HUES48 (cell line): Measurements from ENCODE around the gene FLNC.

Experiments
- H3K27ac ChIP-seq: one replicate; pipeline ENCODE4 v1.7.0; 2013; ENCODE audit warnings: low read depth, low read length, inconsistent platforms
- H3K27me3 ChIP-seq: 2 replicates; pipeline ENCODE4 v1.6.1; 2013; ENCODE audit warnings: mild to moderate bottlenecking, low read length; ENCODE audit not compliant: control insufficient read depth, insufficient read depth
- H3K36me3 ChIP-seq: 2 replicates; pipeline ENCODE4 v1.6.1; 2013; ENCODE audit warnings: low read length; ENCODE audit not compliant: control insufficient read depth, insufficient read depth
- H3K4me1 ChIP-seq: 2 replicates; pipeline ENCODE4 v1.6.1; 2013; ENCODE audit warnings: mild to moderate bottlenecking, low read length; ENCODE audit not compliant: control insufficient read depth, insufficient read depth
- H3K4me3 ChIP-seq: 2 replicates; pipeline ENCODE4 v1.5.1; 2013; ENCODE audit warnings: mild to moderate bottlenecking, low read depth, low read length
- H3K9ac ChIP-seq: 2 replicates; pipeline ENCODE4 v1.6.1; 2013; ENCODE audit warnings: mild to moderate bottlenecking, low read depth, low read length, moderate library complexity
- H3K9me3 ChIP-seq: 2 replicates; pipeline ENCODE4 v1.6.1; 2013; ENCODE audit warnings: low read length; ENCODE audit not compliant: control insufficient read depth, insufficient read depth

The FLNC gene

GRCh38 chr7:128847721-128848211 lies 17.6 kb downstream of the FLNC start:
- Histone ChIP-seq H3K27ac (no peak overlapping the region), H3K27me3 (no peaks in the 10 kb centered on the region), H3K36me3 (peaks cover 8% of the 10 kb centered on the region; the same call in 1 of the 2 replicates), H3K9me3 (no peaks in the 10 kb centered on the region), H3K4me1 (no peaks in the 10 kb centered on the region), H3K4me3 (no peak overlapping the region), H3K9ac (no peak overlapping the region)

GRCh38 chr7:128848289-128849155 lies 18.3 kb downstream of the FLNC start:
- Histone ChIP-seq H3K4me3 (no peak overlapping the region), H3K27me3 (no peaks in the 10 kb centered on the region), H3K9ac (no peak overlapping the region), H3K9me3 (no peaks in the 10 kb centered on the region), H3K4me1 (no peaks in the 10 kb centered on the region), H3K36me3 (peaks cover 8% of the 10 kb centered on the region; the same call in 1 of the 2 replicates), H3K27ac (no peak overlapping the region)

- Histone ChIP-seq H3K4me1 (no peaks in the 10 kb centered on the region), H3K9ac (no peak overlapping the region), H3K36me3 (peaks cover 8% of the 10 kb centered on the region; the same call in 1 of the 2 replicates), H3K4me3 (no peak overlapping the region), H3K27me3 (no peaks in the 10 kb centered on the region), H3K27ac (no peak overlapping the region), H3K9me3 (no peaks in the 10 kb centered on the region)
These were observed 18.9 kb downstream of the FLNC start for GRCh38 chr7:128849156-128849515.

- Histone ChIP-seq H3K9ac (no peak overlapping the region), H3K27me3 (no peaks in the 10 kb centered on the region), H3K9me3 (no peaks in the 10 kb centered on the region), H3K36me3 (peaks cover 5% of the 10 kb centered on the region; the same call in 1 of the 2 replicates), H3K4me1 (no peaks in the 10 kb centered on the region), H3K27ac (no peak overlapping the region), H3K4me3 (no peak overlapping the region)
These were observed 19.7 kb downstream of the FLNC start for GRCh38 chr7:128849804-128850490.

- H3K9me3 ChIP-seq = no peaks in the 10 kb centered on the region
- no peaks in the 10 kb centered on the region for H3K4me1 ChIP-seq
- H3K9ac ChIP-seq = no peak overlapping the region
- no peak overlapping the region for H3K27ac ChIP-seq
- peaks cover 2% of the 10 kb centered on the region; the same call in 1 of the 2 replicates for H3K36me3 ChIP-seq
- H3K27me3 ChIP-seq = no peaks in the 10 kb centered on the region
- H3K4me3 ChIP-seq = no peak overlapping the region
These were observed 22.5 kb downstream of the FLNC start for GRCh38 chr7:128852537-128853254.

- H3K9ac ChIP-seq = no peak overlapping the region
- no peak overlapping the region for H3K4me3 ChIP-seq
- no peaks in the 10 kb centered on the region for H3K9me3 ChIP-seq
- no peaks in the 10 kb centered on the region for H3K4me1 ChIP-seq
- no peak overlapping the region for H3K27ac ChIP-seq
- 0 out of 2 replicates have a peak, but pooled peaks cover 2% of the 10 kb centered on the region for H3K36me3 ChIP-seq
- no peaks in the 10 kb centered on the region for H3K27me3 ChIP-seq
These were observed 23.6 kb downstream of the FLNC start for GRCh38 chr7:128853799-128854198.

- Histone ChIP-seq H3K4me3 (no peak overlapping the region), H3K9me3 (no peaks in the 10 kb centered on the region), H3K9ac (no peak overlapping the region), H3K36me3 (0 out of 2 replicates have a peak, but pooled peaks cover 2% of the 10 kb centered on the region), H3K27ac (no peak overlapping the region), H3K27me3 (no peaks in the 10 kb centered on the region), H3K4me1 (no peaks in the 10 kb centered on the region)
These were observed 24.2 kb downstream of the FLNC start for GRCh38 chr7:128854396-128854795.

- H3K9me3 ChIP-seq = no peaks in the 10 kb centered on the region
- no peaks in the 10 kb centered on the region for H3K27me3 ChIP-seq
- peaks cover 10% of the 10 kb centered on the region; the same call in 1 of the 2 replicates for H3K4me1 ChIP-seq
- no peak overlapping the region for H3K9ac ChIP-seq
- no peak overlapping the region for H3K4me3 ChIP-seq
- no peak overlapping the region for H3K27ac ChIP-seq
- 0 out of 2 replicates have a peak, but pooled peaks cover 2% of the 10 kb centered on the region for H3K36me3 ChIP-seq
These were observed 25.4 kb downstream of the FLNC start for GRCh38 chr7:128855559-128855958.

- H3K4me1 ChIP-seq = peaks cover 13% of the 10 kb centered on the region; the same call in 1 of the 2 replicates
- no peak overlapping the region for H3K4me3 ChIP-seq
- H3K27ac ChIP-seq = no peak overlapping the region
- no peaks in the 10 kb centered on the region for H3K27me3 ChIP-seq
- 0 out of 2 replicates have a peak, but pooled peaks cover 2% of the 10 kb centered on the region for H3K36me3 ChIP-seq
- no peaks in the 10 kb centered on the region for H3K9me3 ChIP-seq
- no peak overlapping the region for H3K9ac ChIP-seq
These were observed 26.0 kb downstream of the FLNC start for GRCh38 chr7:128856001-128856718.
